ENCODE results near the gene ARHGEF1.

Gene ARHGEF1

GRCh38 chr19:41868120-41868988 is 14.6 kb upstream of the ARHGEF1 start:
- no peak overlapping the region for H3K14ac ChIP-seq (ENCODE audit: low read length)
- no peaks in the 10 kb centered on the region for H3K79me1 ChIP-seq (ENCODE audit: low read length)
- no peak overlapping the region for H3K23ac ChIP-seq (ENCODE audit: low read length)
- no peak overlapping the region for H2AK5ac ChIP-seq (ENCODE audit: low read length)
- peaks cover 2 to 3% of the 10 kb centered on the region in 2 experiments for H3K4me1 ChIP-seq (ENCODE audit: control insufficient read depth in 1 of 2, insufficient read depth in 2 of 2, low read length in 2 of 2)
- H3K27ac ChIP-seq (ENCODE audit: low read depth, low read length), result no peak overlapping the region
- peaks cover 3% of the 10 kb centered on the region for H3K79me2 ChIP-seq (ENCODE audit: control insufficient read depth, insufficient read depth, low read length, poor library complexity)
- no peak overlapping the region for H3K9ac ChIP-seq (ENCODE audit: low read length)
- H4K8ac ChIP-seq (ENCODE audit: low read depth, low read length), result no peak overlapping the region
- no peak overlapping the region for H3K4ac ChIP-seq (ENCODE audit: low read depth, low read length)
- no CpG with 5 or more reads among the region's 10 CpGs for WGBS (ENCODE audit: extremely low coverage, insufficient coverage, insufficient read length)
- H2BK12ac ChIP-seq (ENCODE audit: low read length), result no peak overlapping the region
- H3K18ac ChIP-seq (ENCODE audit: low read length), result no peak overlapping the region
- no peak overlapping the region for H2AFZ ChIP-seq (ENCODE audit: insufficient read depth, low read length, poor library complexity)
- no peak overlapping the region for H4K91ac ChIP-seq (ENCODE audit: low read depth, low read length)
- DNase-seq, result no peak
- H2BK120ac ChIP-seq (ENCODE audit: insufficient read depth, low read length, poor library complexity), result no peak overlapping the region
- H4K12ac ChIP-seq (ENCODE audit: low read depth, low read length), result peak overlapping the region; percentile 43
- H3K27me3 ChIP-seq (ENCODE audit: insufficient read depth, low read length), result no peaks in the 10 kb centered on the region
- no peaks in the 10 kb centered on the region for H3K9me3 ChIP-seq (ENCODE audit: insufficient read depth, low read depth, low read length)
- peaks cover 77 to 83% of the 10 kb centered on the region in 2 experiments for H3K36me3 ChIP-seq (ENCODE audit: control insufficient read depth in 1 of 2, insufficient read depth in 2 of 2, low read length in 2 of 2)
- no peak overlapping the region for H3K4me3 ChIP-seq (ENCODE audit: low read depth, low read length)
- H3K4me2 ChIP-seq (ENCODE audit: low read length), result no peak overlapping the region
- H2BK5ac ChIP-seq (ENCODE audit: low read depth, low read length, poor library complexity), result no peak overlapping the region

- no peak overlapping the region for H2BK5ac ChIP-seq (ENCODE audit: low read depth, low read length, poor library complexity)
- no peak overlapping the region for H2AFZ ChIP-seq (ENCODE audit: insufficient read depth, low read length, poor library complexity)
- no peak overlapping the region for H3K4me3 ChIP-seq (ENCODE audit: low read depth, low read length)
- H3K79me2 ChIP-seq (ENCODE audit: control insufficient read depth, insufficient read depth, low read length, poor library complexity), result no peaks in the 10 kb centered on the region
- no peak for DNase-seq
- no peak overlapping the region for H3K14ac ChIP-seq (ENCODE audit: low read length)
- no peak overlapping the region for H4K8ac ChIP-seq (ENCODE audit: low read depth, low read length)
- H3K18ac ChIP-seq (ENCODE audit: low read length), result no peak overlapping the region
- H3K36me3 ChIP-seq (ENCODE audit: control insufficient read depth in 1 of 2, insufficient read depth in 2 of 2, low read length in 2 of 2), result peaks cover 71 to 79% of the 10 kb centered on the region in 2 experiments
- H3K4me2 ChIP-seq (ENCODE audit: low read length), result no peak overlapping the region
- H3K4ac ChIP-seq (ENCODE audit: low read depth, low read length), result no peak overlapping the region
- H3K27ac ChIP-seq (ENCODE audit: low read depth, low read length), result no peak overlapping the region
- no peaks in the 10 kb centered on the region for H3K9me3 ChIP-seq (ENCODE audit: insufficient read depth, low read depth, low read length)
- H3K4me1 ChIP-seq (ENCODE audit: control insufficient read depth in 1 of 2, insufficient read depth in 2 of 2, low read length in 2 of 2), result peaks cover 0 to 3% of the 10 kb centered on the region in 2 experiments
- no peaks in the 10 kb centered on the region for H3K79me1 ChIP-seq (ENCODE audit: low read length)
- H4K12ac ChIP-seq (ENCODE audit: low read depth, low read length), result no peak overlapping the region
- H2BK12ac ChIP-seq (ENCODE audit: low read length), result no peak overlapping the region
- WGBS (ENCODE audit: extremely low coverage, insufficient coverage, insufficient read length), result no CpG with 5 or more reads among the region's 12 CpGs
- H2AK5ac ChIP-seq (ENCODE audit: low read length), result no peak overlapping the region
- no peak overlapping the region for H4K91ac ChIP-seq (ENCODE audit: low read depth, low read length)
- no peak overlapping the region for H2BK120ac ChIP-seq (ENCODE audit: insufficient read depth, low read length, poor library complexity)
- no peak overlapping the region for H3K23ac ChIP-seq (ENCODE audit: low read length)
- H3K9ac ChIP-seq (ENCODE audit: low read length), result no peak overlapping the region
- no peaks in the 10 kb centered on the region for H3K27me3 ChIP-seq (ENCODE audit: insufficient read depth, low read length)
Observed at GRCh38 chr19:41868989-41869300, 14.0 kb upstream of the ARHGEF1 start.

GRCh38 chr19:41869374-41869955 is 13.5 kb upstream of the ARHGEF1 start:
- H3K18ac ChIP-seq (ENCODE audit: low read length), result no peak overlapping the region
- peaks cover 0 to 2% of the 10 kb centered on the region in 2 experiments for H3K4me1 ChIP-seq (ENCODE audit: control insufficient read depth in 1 of 2, insufficient read depth in 2 of 2, low read length in 2 of 2)
- WGBS (ENCODE audit: extremely low coverage, insufficient coverage, insufficient read length), result no CpG with 5 or more reads among the region's 13 CpGs
- H4K8ac ChIP-seq (ENCODE audit: low read depth, low read length), result no peak overlapping the region
- no peak overlapping the region for H2BK120ac ChIP-seq (ENCODE audit: insufficient read depth, low read length, poor library complexity)
- H3K79me2 ChIP-seq (ENCODE audit: control insufficient read depth, insufficient read depth, low read length, poor library complexity), result no peaks in the 10 kb centered on the region
- no peak overlapping the region for H3K27ac ChIP-seq (ENCODE audit: low read depth, low read length)
- H4K91ac ChIP-seq (ENCODE audit: low read depth, low read length), result no peak overlapping the region
- H3K14ac ChIP-seq (ENCODE audit: low read length), result no peak overlapping the region
- no peak for DNase-seq
- H3K4ac ChIP-seq (ENCODE audit: low read depth, low read length), result no peak overlapping the region
- H2AK5ac ChIP-seq (ENCODE audit: low read length), result no peak overlapping the region
- H3K23ac ChIP-seq (ENCODE audit: low read length), result no peak overlapping the region
- H2BK5ac ChIP-seq (ENCODE audit: low read depth, low read length, poor library complexity), result no peak overlapping the region
- H2BK12ac ChIP-seq (ENCODE audit: low read length), result no peak overlapping the region
- peaks cover 66 to 74% of the 10 kb centered on the region in 2 experiments for H3K36me3 ChIP-seq (ENCODE audit: control insufficient read depth in 1 of 2, insufficient read depth in 2 of 2, low read length in 2 of 2)
- no peak overlapping the region for H2AFZ ChIP-seq (ENCODE audit: insufficient read depth, low read length, poor library complexity)
- H3K9ac ChIP-seq (ENCODE audit: low read length), result no peak overlapping the region
- peak overlapping the region; percentile 16 for H4K12ac ChIP-seq (ENCODE audit: low read depth, low read length)
- no peaks in the 10 kb centered on the region for H3K79me1 ChIP-seq (ENCODE audit: low read length)
- H3K4me2 ChIP-seq (ENCODE audit: low read length), result no peak overlapping the region
- H3K9me3 ChIP-seq (ENCODE audit: insufficient read depth, low read depth, low read length), result no peaks in the 10 kb centered on the region
- no peaks in the 10 kb centered on the region for H3K27me3 ChIP-seq (ENCODE audit: insufficient read depth, low read length)
- no peak overlapping the region for H3K4me3 ChIP-seq (ENCODE audit: low read depth, low read length)

- H4K8ac ChIP-seq (ENCODE audit: low read depth, low read length), result no peak overlapping the region
- H3K4me3 ChIP-seq (ENCODE audit: low read depth, low read length), result no peak overlapping the region
- H3K27me3 ChIP-seq (ENCODE audit: insufficient read depth, low read length), result no peaks in the 10 kb centered on the region
- no peak overlapping the region for H2AK5ac ChIP-seq (ENCODE audit: low read length)
- no peak overlapping the region for H2BK12ac ChIP-seq (ENCODE audit: low read length)
- H4K12ac ChIP-seq (ENCODE audit: low read depth, low read length), result no peak overlapping the region
- no peaks in the 10 kb centered on the region for H3K79me1 ChIP-seq (ENCODE audit: low read length)
- no peak overlapping the region for H3K4me2 ChIP-seq (ENCODE audit: low read length)
- no peaks in the 10 kb centered on the region for H3K79me2 ChIP-seq (ENCODE audit: control insufficient read depth, insufficient read depth, low read length, poor library complexity)
- H3K14ac ChIP-seq (ENCODE audit: low read length), result no peak overlapping the region
- H3K18ac ChIP-seq (ENCODE audit: low read length), result no peak overlapping the region
- no peak overlapping the region for H2BK120ac ChIP-seq (ENCODE audit: insufficient read depth, low read length, poor library complexity)
- no CpG with 5 or more reads among the region's 3 CpGs for WGBS (ENCODE audit: extremely low coverage, insufficient coverage, insufficient read length)
- no peaks in the 10 kb centered on the region for H3K9me3 ChIP-seq (ENCODE audit: insufficient read depth, low read depth, low read length)
- H3K36me3 ChIP-seq (ENCODE audit: control insufficient read depth in 1 of 2, insufficient read depth in 2 of 2, low read length in 2 of 2), result peaks cover 59 to 64% of the 10 kb centered on the region in 2 experiments
- H2AFZ ChIP-seq (ENCODE audit: insufficient read depth, low read length, poor library complexity), result no peak overlapping the region
- no peaks in the 10 kb centered on the region for H3K4me1 ChIP-seq (ENCODE audit: control insufficient read depth in 1 of 2, insufficient read depth in 2 of 2, low read length in 2 of 2)
- H4K91ac ChIP-seq (ENCODE audit: low read depth, low read length), result no peak overlapping the region
- no peak overlapping the region for H2BK5ac ChIP-seq (ENCODE audit: low read depth, low read length, poor library complexity)
- H3K27ac ChIP-seq (ENCODE audit: low read depth, low read length), result no peak overlapping the region
- no peak for DNase-seq
- H3K9ac ChIP-seq (ENCODE audit: low read length), result no peak overlapping the region
- no peak overlapping the region for H3K4ac ChIP-seq (ENCODE audit: low read depth, low read length)
- H3K23ac ChIP-seq (ENCODE audit: low read length), result no peak overlapping the region
Observed at GRCh38 chr19:41870401-41870873, 12.5 kb upstream of the ARHGEF1 start.
